H1 (cell line): ENCODE results near the gene CLEC16A. TPM values are rescaled to one million over a fixed set of nuclear protein-coding genes. Genes with fewer than 3 reads are reported as not detected.

Experiments used
- CTCF ChIA-PET: fragments of 300-600 bp; sonication (Branson Sonifier 250); formaldehyde crosslinking; loops from one replicate; lab custom pipeline; 2021; ENCODE audit not compliant: partially characterized antibody; lab: Charles Lee
- POLR2A ChIA-PET: fragments of 300-600 bp; sonication (Branson Sonifier 250); formaldehyde crosslinking; loops from one replicate; lab custom pipeline; 2021; ENCODE audit warnings: inconsistent platforms; ENCODE audit not compliant: partially characterized antibody; lab: Charles Lee
- DNase-seq, 2 experiments: peaks; one replicate each; pipeline versions ENCODE4 v3.0.0 to v3.0.0-alpha.2; 2010 to 2022; ENCODE audit warnings: low spot score in 2 of 2, low read depth in 1 of 2, mixed read lengths in 1 of 2
- FAIRE-seq: peaks from 2 replicates; lab custom pipeline; 2011; peaks lifted over from hg19 to GRCh38; lab: Jason Lieb, UNC
- H2AFZ ChIP-seq: 2 replicates; pipeline ENCODE4 v1.8.1; 2012; ENCODE audit warnings: low read length, inconsistent platforms
- H2AK5ac ChIP-seq: 2 replicates; pipeline ENCODE4 v1.6.1; 2013; ENCODE audit warnings: low read depth, low read length
- H2BK120ac ChIP-seq: replicated peaks from 2 replicates; pipeline ENCODE3; 2013; ENCODE audit warnings: low read depth, low read length, inconsistent platforms
- H2BK12ac ChIP-seq: 2 replicates; pipeline ENCODE4 v1.6.1; 2013; ENCODE audit warnings: low read depth, low read length
- H2BK15ac ChIP-seq: 2 replicates; pipeline ENCODE4 v1.6.1; 2013; ENCODE audit warnings: low read length
- H2BK20ac ChIP-seq: 2 replicates; pipeline ENCODE4 v1.6.1; 2013; ENCODE audit warnings: low read length
- H2BK5ac ChIP-seq: 2 replicates; pipeline ENCODE4 v1.6.1; 2013; ENCODE audit warnings: low read depth, low read length
- H3K14ac ChIP-seq: 2 replicates; pipeline ENCODE4 v1.6.1; 2013; ENCODE audit warnings: inconsistent platforms; ENCODE audit not compliant: insufficient read length
- H3K18ac ChIP-seq: 2 replicates; pipeline ENCODE4 v1.6.1; 2013; ENCODE audit warnings: low read length; ENCODE audit errors: extremely low read depth
- H3K23ac ChIP-seq: 2 replicates; pipeline ENCODE4 v1.6.1; 2013; ENCODE audit warnings: inconsistent platforms; ENCODE audit not compliant: insufficient read length
- H3K23me2 ChIP-seq: 2 replicates; pipeline ENCODE4 v1.6.1; 2013; ENCODE audit warnings: low read depth, low read length
- H3K27ac ChIP-seq: 2 replicates; pipeline ENCODE4 v1.6.1; 2011; ENCODE audit warnings: low read depth, low read length, inconsistent platforms
- H3K27me3 ChIP-seq, 4 experiments: replicated peaks in 1 of 4; 1 replicate in 1 of 4; 2 replicates in 3 of 4; pipeline versions ENCODE4 v1.6.1 to v1.8.1; 2011 to 2013; ENCODE audit warnings: low read length in 3 of 4, mild to moderate bottlenecking in 3 of 4, inconsistent platforms in 2 of 4, mixed read lengths in 2 of 4, moderate library complexity in 1 of 4; ENCODE audit not compliant: control insufficient read depth in 3 of 4, insufficient read depth in 3 of 4; ENCODE audit errors: extremely low read depth in 1 of 4
- H3K36me3 ChIP-seq, 4 experiments: 2 replicates each; pipeline versions ENCODE4 v1.6.1 to v1.8.1; 2011 to 2013; ENCODE audit warnings: mild to moderate bottlenecking in 4 of 4, low read length in 3 of 4, moderate library complexity in 2 of 4, control low read depth in 1 of 4, inconsistent platforms in 1 of 4; ENCODE audit not compliant: insufficient read depth in 4 of 4, control insufficient read depth in 2 of 4
- H3K4ac ChIP-seq: replicated peaks from 2 replicates; pipeline ENCODE3; 2013; ENCODE audit warnings: low read length, low read depth, mixed read lengths, inconsistent platforms; ENCODE audit not compliant: insufficient read length
- H3K4me1 ChIP-seq, 4 experiments: replicated peaks in 1 of 4; 1 replicate in 1 of 4; 2 replicates in 3 of 4; pipeline versions ENCODE4 v1.6.1 to v1.8.1; 2011 to 2013; ENCODE audit warnings: low read length in 3 of 4, inconsistent platforms in 2 of 4, mixed read lengths in 1 of 4; ENCODE audit not compliant: insufficient read depth in 4 of 4, control insufficient read depth in 3 of 4
- H3K4me2 ChIP-seq, 2 experiments: 2 replicates each; pipeline versions ENCODE4 v1.6.1 to v1.8.1; 2011 to 2013; ENCODE audit warnings: low read depth in 2 of 2, low read length in 2 of 2, control low read depth in 1 of 2, inconsistent platforms in 1 of 2, mild to moderate bottlenecking in 1 of 2; ENCODE audit not compliant: insufficient read depth in 1 of 2
- H3K4me3 ChIP-seq, 4 experiments: fragments of 200-600, 300-600 bp in 1 of 4; sonication (generic), shearing (Covaris generic), sonication (Bioruptor Twin) in 1 of 4; 2 replicates each; pipeline versions ENCODE4 v1.5.1 to v1.8.1; 2011 to 2016; ENCODE audit warnings: low read length in 4 of 4, low read depth in 3 of 4, control low read depth in 2 of 4, inconsistent platforms in 2 of 4, mild to moderate bottlenecking in 2 of 4, mixed read lengths in 1 of 4, moderate library complexity in 1 of 4; ENCODE audit not compliant: insufficient read depth in 2 of 4; ENCODE audit errors: extremely low read depth in 1 of 4
- H3K56ac ChIP-seq: replicated peaks from 2 replicates; pipeline ENCODE3; 2013; ENCODE audit warnings: low read depth, mild to moderate bottlenecking, mixed read lengths, low read length, inconsistent platforms; ENCODE audit not compliant: insufficient read length
- H3K79me1 ChIP-seq: 2 replicates; pipeline ENCODE4 v1.6.1; 2013; ENCODE audit warnings: low read depth, low read length, control low read depth
- H3K79me2 ChIP-seq, 2 experiments: 2 replicates each; pipeline versions ENCODE4 v1.6.1 to v1.8.1; 2012 to 2013; ENCODE audit warnings: low read length in 2 of 2, mild to moderate bottlenecking in 2 of 2, inconsistent platforms in 1 of 2; ENCODE audit not compliant: insufficient read depth in 2 of 2, control insufficient read depth in 1 of 2
- H3K9ac ChIP-seq, 4 experiments: replicated peaks in 1 of 4; 1 replicate in 1 of 4; 2 replicates in 3 of 4; pipeline versions ENCODE4 v1.6.1 to v1.8.1; 2011 to 2013; ENCODE audit warnings: low read depth in 3 of 4, low read length in 3 of 4, control low read depth in 2 of 4, mild to moderate bottlenecking in 2 of 4, moderate library complexity in 2 of 4, inconsistent platforms in 1 of 4; ENCODE audit errors: extremely low read depth in 1 of 4
- H3K9me3 ChIP-seq, 2 experiments: 2 replicates each; pipeline versions ENCODE4 v1.6.1 to v1.8.1; 2012 to 2013; ENCODE audit warnings: mild to moderate bottlenecking in 2 of 2, moderate library complexity in 2 of 2, control low read depth in 1 of 2, inconsistent platforms in 1 of 2, low read depth in 1 of 2, low read length in 1 of 2, mixed read lengths in 1 of 2; ENCODE audit not compliant: insufficient read depth in 2 of 2
- H4K20me1 ChIP-seq, 2 experiments: replicated peaks in 1 of 2; 2 replicates each; pipeline versions ENCODE3 to v1.8.1; 2011 to 2013; ENCODE audit warnings: inconsistent platforms in 2 of 2, low read length in 2 of 2, mild to moderate bottlenecking in 1 of 2; ENCODE audit not compliant: insufficient read depth in 2 of 2, control insufficient read depth in 1 of 2
- H4K5ac ChIP-seq: 2 replicates; pipeline ENCODE4 v1.6.1; 2013; ENCODE audit warnings: low read length, low read depth, mixed read lengths, inconsistent platforms; ENCODE audit not compliant: insufficient read length
- H4K8ac ChIP-seq: 2 replicates; pipeline ENCODE4 v1.8.0; 2013; ENCODE audit warnings: mild to moderate bottlenecking, moderate library complexity, low read length, inconsistent platforms; ENCODE audit not compliant: insufficient read depth; ENCODE audit errors: extremely low read depth
- H4K91ac ChIP-seq: replicated peaks from 2 replicates; pipeline ENCODE3; 2013; ENCODE audit warnings: low read length, mixed read lengths, inconsistent platforms; ENCODE audit not compliant: insufficient read length
- BACH1 ChIP-seq: IDR thresholded peaks from 2 replicates; pipeline ENCODE4 v1.6.1; 2012; ENCODE audit warnings: low read length, improper control_type of control experiment
- CBX8 ChIP-seq: fragments of 300-800, 300-1000 bp; sonication (generic); IDR thresholded peaks from 2 replicates; pipeline ENCODE4 v1.7.1; 2016; ENCODE audit warnings: low read depth, low read length, borderline replicate concordance
- EGR1 ChIP-seq: IDR thresholded peaks from 2 replicates; pipeline ENCODE4 v1.6.1; 2011; ENCODE audit warnings: low read depth, low read length, borderline replicate concordance
- EP300 ChIP-seq, 2 experiments: IDR thresholded peaks; 1 replicate in 1 of 2; 2 replicates in 1 of 2; pipeline ENCODE4 v1.6.1; 2011 to 2012; ENCODE audit warnings: low read depth in 2 of 2, low read length in 2 of 2, mild to moderate bottlenecking in 2 of 2, borderline replicate concordance in 1 of 2, inconsistent platforms in 1 of 2, moderate library complexity in 1 of 2
- GTF2F1 ChIP-seq: IDR thresholded peaks from 2 replicates; pipeline ENCODE4 v1.6.1; 2012; ENCODE audit warnings: low read depth, low read length, improper control_type of control experiment, borderline replicate concordance
- KDM5A ChIP-seq: fragments of 200-600 bp; IDR thresholded peaks from 2 replicates; pipeline ENCODE4 v1.7.1; 2012; ENCODE audit warnings: mild to moderate bottlenecking, low read length, inconsistent platforms, mixed read lengths
- MAX ChIP-seq: IDR thresholded peaks from 2 replicates; pipeline ENCODE4 v1.6.1; 2012; ENCODE audit warnings: inconsistent platforms
- RXRA ChIP-seq: IDR thresholded peaks from 2 replicates; pipeline ENCODE4 v1.6.1; 2011; ENCODE audit warnings: low read depth, mild to moderate bottlenecking, low read length, moderate library complexity; ENCODE audit not compliant: insufficient read depth
- SIRT6 ChIP-seq: IDR thresholded peaks from one replicate; pipeline ENCODE4 v1.7.1; 2012; ENCODE audit warnings: low read length, inconsistent platforms
- WGBS, 2 experiments: shearing (Covaris generic) in 1 of 2; methylation state at CpG; one replicate each; pipeline versions ENCODE4 v1.1.6 to v1.1.7; 2013 to 2015; ENCODE audit warnings: low lambda C conversion rate in 2 of 2, mixed read lengths in 2 of 2, inconsistent platforms in 1 of 2, low coverage in 1 of 2, missing lambda C conversion rate in 1 of 2; ENCODE audit not compliant: insufficient replicate concordance in 2 of 2, insufficient coverage in 1 of 2, insufficient read length in 1 of 2; ENCODE audit errors: extremely low coverage in 1 of 2, missing lambda C conversion rate in 1 of 2; 5-methylcytosine and 5-hydroxymethylcytosine counted together
- polyA plus RNA-seq, 7 experiments: library from polyadenylated mRNA; depleted of rRNA in 3 of 7; stranded (reverse) in 5 of 7; unstranded in 2 of 7; fragments of >200 nt in 5 of 7; fragments of 200-250 nt in 2 of 7; gene quantifications; 1 replicate in 5 of 7; 2 replicates in 1 of 7; 4 replicates in 1 of 7; pipeline versions ENCODE4 v1.2.1 to v1.2.3, GENCODE V29; 2011 to 2013; ENCODE audit warnings: missing spikeins in 2 of 7, mixed read lengths in 2 of 7
- total RNA-seq: library from RNA; stranded (reverse); fragmentation: NEBNext Ultra II Directional; extraction: Animal tissue kit (Norgen Biotek cat#: 25700); gene quantifications from 2 replicates; pipeline ENCODE4 v1.2.1, GENCODE V29; 2021
- TF ChIP-seq, protein P1 (sequence below): IDR thresholded peaks from 2 replicates; pipeline ENCODE4 v1.6.1; 2011; ENCODE audit warnings: low read depth, mild to moderate bottlenecking, low read length; ENCODE audit not compliant: insufficient read depth

Gene CLEC16A
- total and polyA plus RNA-seq, 2 of the 8 experiments (the other 6 are each of a cell fraction or from before 2014, with no cell fraction given) = 7.6 to 19.3 TPM

DNA sequence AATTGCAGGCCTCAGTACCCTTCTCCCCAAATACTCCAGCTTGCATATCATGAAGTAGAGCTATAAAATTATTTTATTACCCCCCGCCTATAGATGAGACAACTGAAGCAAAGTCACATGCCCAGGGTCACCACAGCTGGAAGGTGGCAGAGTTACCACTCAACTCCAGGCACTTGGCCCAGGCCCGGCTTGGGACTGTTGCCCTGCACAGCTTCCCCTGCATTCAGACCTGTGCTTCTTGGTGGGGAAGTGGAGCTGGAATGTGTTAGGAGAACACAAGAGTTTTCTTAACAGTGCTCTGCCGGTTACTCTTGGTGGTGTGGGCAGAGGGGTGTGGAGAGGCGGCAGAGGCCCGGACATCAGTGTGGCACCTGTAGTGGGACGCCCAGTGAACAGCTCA is 162.4 kb downstream of the CLEC16A start:
- no peak for TF ChIP-seq KDM5A
- no peak for TF ChIP-seq BACH1
- TF ChIP-seq GTF2F1 = no peak
- TF ChIP-seq SIRT6 = no peak
- TF ChIP-seq RXRA = no peak
- TF ChIP-seq, protein P1, sequence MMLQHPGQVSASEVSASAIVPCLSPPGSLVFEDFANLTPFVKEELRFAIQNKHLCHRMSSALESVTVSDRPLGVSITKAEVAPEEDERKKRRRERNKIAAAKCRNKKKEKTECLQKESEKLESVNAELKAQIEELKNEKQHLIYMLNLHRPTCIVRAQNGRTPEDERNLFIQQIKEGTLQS = no peak
- no peak for TF ChIP-seq MAX
- TF ChIP-seq CBX8 = no peak
- no peak for TF ChIP-seq EGR1
- TF ChIP-seq EP300 (IDR thresholded peaks at IDR 0.05; ENCODE audit: borderline replicate concordance in 1 of 2, low read depth in 2 of 2, low read length in 2 of 2) = no peak
- POLR2A ChIA-PET = interaction anchor here (1.0 to 1.2 kb wide), 4 partner anchors 8 to 57 kb away, joined by 3 to 5 read pairs (median 3); no protein-coding TSS in a partner anchor
- Histone ChIP-seq H3K4me2 (no peak overlapping the region), H4K8ac (no peak overlapping the region), H3K4me1 (no peaks in the 10 kb centered on the region; a peak in 1 of 7 replicates), H3K23ac (no peak overlapping the region), H3K18ac (no peak overlapping the region), H3K9ac (no peak overlapping the region), H2BK20ac (no peak overlapping the region), H3K36me3 (no peaks in the 10 kb centered on the region), H3K9me3 (no peaks in the 10 kb centered on the region), H2BK5ac (no peak overlapping the region), H3K79me2 (no peaks in the 10 kb centered on the region), H3K14ac (no peak overlapping the region), H3K27ac (no peak overlapping the region), H2BK120ac (no peak overlapping the region), H2AK5ac (no peak overlapping the region), H4K5ac (no peak overlapping the region), H2BK12ac (no peak overlapping the region), H3K23me2 (no peaks in the 10 kb centered on the region), H3K27me3 (no peaks in the 10 kb centered on the region), H3K56ac (no peak overlapping the region), H3K79me1 (no peaks in the 10 kb centered on the region), H3K4me3 (no peak overlapping the region), H4K91ac (no peak overlapping the region), H3K4ac (no peak overlapping the region), H4K20me1 (no peaks in the 10 kb centered on the region), H2BK15ac (no peak overlapping the region), H2AFZ (no peak overlapping the region)
- no peak for DNase-seq
- CTCF ChIA-PET = interaction anchor here (0.6 to 1.3 kb wide), 6 partner anchors 13 to 304 kb away, joined by 3 to 6 read pairs (median 4); no protein-coding TSS in a partner anchor
- no peak for FAIRE-seq
- 85% methylated on average over 6 of the region's 6 CpGs; no CpG with 5 or more reads in 1 of the 2 experiments for WGBS, 2 experiments
